M059J (cell line): ENCODE data around the gene PLXNA4. TPM values are rescaled to one million over a fixed set of nuclear protein-coding genes. Genes with fewer than 3 reads are reported as not detected.

Experiments used
- DNase-seq: peaks from one replicate; pipeline ENCODE4 v3.0.0-alpha.2; 2012; ENCODE audit warnings: low read depth
- total RNA-seq: library from RNA; depleted of rRNA; stranded (reverse); fragments of >200 nt; shearing (Covaris generic); gene quantifications from 2 replicates; pipeline ENCODE4 v1.2.3, GENCODE V29; 2014

The PLXNA4 gene
- total RNA-seq, 1 experiment from 2014 or later, result 6.0 TPM

- no peak for DNase-seq
Measured at GRCh38 chr7:132272763-132273371, 303.4 kb downstream of the PLXNA4 start.

- DNase-seq, result no peak
Measured at GRCh38 chr7:132270517-132270916, 305.8 kb downstream of the PLXNA4 start.

GRCh38 chr7:132269718-132270117 lies 306.6 kb downstream of the PLXNA4 start:
- DNase-seq, result no peak

GRCh38 chr7:132263151-132263550 lies 313.1 kb downstream of the PLXNA4 start:
- no peak for DNase-seq

- no peak for DNase-seq
Measured at GRCh38 chr7:132262160-132262470, 314.2 kb downstream of the PLXNA4 start.

GRCh38 chr7:132261327-132262159 lies 314.7 kb downstream of the PLXNA4 start:
- DNase-seq, result no peak

GRCh38 chr7:132258231-132258630 lies 318.0 kb downstream of the PLXNA4 start:
- no peak for DNase-seq

- DNase-seq, result peak; percentile 20
Measured at GRCh38 chr7:132257253-132257652, 319.0 kb downstream of the PLXNA4 start.

GRCh38 chr7:132256721-132257212 lies 319.5 kb downstream of the PLXNA4 start:
- DNase-seq, result no peak

- no peak for DNase-seq
Measured at GRCh38 chr7:132255898-132256297, 320.4 kb downstream of the PLXNA4 start.

- no peak for DNase-seq
Measured at GRCh38 chr7:132255115-132255797, 321.0 kb downstream of the PLXNA4 start.

- no peak for DNase-seq
Measured at GRCh38 chr7:132254455-132254854, 321.8 kb downstream of the PLXNA4 start.

GRCh38 chr7:132252793-132253100 lies 323.5 kb downstream of the PLXNA4 start:
- DNase-seq, result no peak

- peak; percentile 31 for DNase-seq
Measured at GRCh38 chr7:132251327-132251659, 325.0 kb downstream of the PLXNA4 start.

- DNase-seq, result no peak
Measured at GRCh38 chr7:132250480-132251326, 325.6 kb downstream of the PLXNA4 start.

GRCh38 chr7:132249256-132249971 lies 326.9 kb downstream of the PLXNA4 start:
- DNase-seq, result peak; percentile 29

GRCh38 chr7:132248841-132249240 lies 327.4 kb downstream of the PLXNA4 start:
- DNase-seq, result no peak

GRCh38 chr7:132247995-132248618 lies 328.2 kb downstream of the PLXNA4 start:
- no peak for DNase-seq

GRCh38 chr7:132246591-132246990 lies 329.7 kb downstream of the PLXNA4 start:
- DNase-seq, result no peak

- DNase-seq, result no peak
Measured at GRCh38 chr7:132245539-132245938, 330.7 kb downstream of the PLXNA4 start.

- no peak for DNase-seq
Measured at GRCh38 chr7:132244903-132245480, 331.3 kb downstream of the PLXNA4 start.
